HG03460 (cell line): ENCODE data around the gene RARRES1.
A peak's percentile ranks its signal among the peaks of the same experiment; 100 is the strongest.
"Not testable (repeated sequence)": the region's sequence is repeated elsewhere in the genome, so short reads cannot be mapped to it uniquely, and the experiment has no call there.

Experiments used
- ATAC-seq: cut with Tn5 transposase; IDR thresholded peaks from one replicate; pipeline ENCODE4 v1.9.1; 2021; ENCODE audit not compliant: unreplicated experiment

Gene RARRES1

DNA sequence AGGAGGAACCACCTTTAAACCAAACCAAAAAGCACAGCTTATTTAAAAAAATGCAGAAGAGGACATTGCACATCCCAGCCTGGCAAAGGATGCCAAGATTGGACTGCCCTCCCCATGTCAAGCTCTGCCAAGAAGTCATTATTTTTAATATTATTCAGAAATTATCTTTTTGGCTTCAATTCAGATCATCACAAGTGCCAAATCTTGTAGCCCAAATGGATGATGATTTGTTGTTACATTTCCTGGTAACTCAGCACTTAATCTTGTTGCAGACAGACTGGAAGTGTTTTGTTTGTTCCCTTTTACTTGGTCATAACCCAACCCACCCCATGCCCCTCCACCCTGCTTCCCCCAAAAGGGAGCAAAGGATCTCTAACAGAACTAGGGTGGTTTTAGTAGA lies 31.7 kb downstream of the RARRES1 start:
- ATAC-seq = no peak

- ATAC-seq = no peak
Measured at GRCh38 chr3:158696618-158697017, 35.6 kb downstream of the RARRES1 start.

GRCh38 chr3:158693866-158694456 lies 38.3 kb downstream of the RARRES1 start:
- ATAC-seq = not testable (repeated sequence)

GRCh38 chr3:158685159-158685558 lies 47.1 kb downstream of the RARRES1 start:
- ATAC-seq = no peak

- ATAC-seq = no peak
Measured at GRCh38 chr3:158683230-158683962, 48.9 kb downstream of the RARRES1 start.

DNA sequence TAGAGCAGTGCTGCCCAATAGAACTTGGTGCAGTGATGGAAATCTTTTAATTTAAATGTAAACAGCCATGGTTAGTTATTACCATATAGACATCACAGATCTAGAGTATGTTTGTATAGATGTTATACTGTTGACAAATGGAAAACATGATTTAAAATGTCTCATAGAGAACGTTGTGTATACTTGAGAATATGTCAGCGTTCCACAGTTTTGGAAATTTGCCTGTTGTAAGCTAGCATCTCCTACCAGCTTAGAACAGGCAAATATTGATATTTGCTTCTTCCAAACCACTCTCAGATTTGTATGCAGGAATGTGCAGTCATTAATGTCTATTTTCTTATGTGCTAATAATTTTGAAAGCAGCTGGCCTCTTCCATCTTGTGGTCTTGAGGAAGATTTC lies 51.4 kb downstream of the RARRES1 start:
- ATAC-seq = no peak

DNA sequence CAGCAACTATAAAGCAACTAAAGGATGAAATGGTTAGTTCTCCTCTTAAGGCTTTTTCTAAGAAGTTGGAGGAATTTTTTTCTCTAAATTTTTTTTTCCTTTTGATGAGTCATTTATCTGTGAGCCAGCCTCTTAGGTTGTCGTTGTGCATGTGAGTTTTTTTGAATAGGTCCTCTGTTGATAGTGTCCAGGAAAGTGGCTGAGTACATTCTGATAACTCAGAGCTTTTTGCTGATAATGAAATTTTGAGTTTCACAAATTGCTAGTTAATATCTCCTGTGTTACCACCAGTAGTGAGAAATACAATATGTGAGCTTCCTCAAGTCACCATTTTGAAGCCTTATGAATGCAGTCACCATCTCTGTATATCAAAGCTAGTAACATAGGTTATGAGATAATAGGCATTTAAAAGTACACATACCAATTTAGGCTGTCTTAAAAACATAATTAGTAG lies 52.7 kb downstream of the RARRES1 start:
- no peak for ATAC-seq

GRCh38 chr3:158678687-158679086 lies 53.6 kb downstream of the RARRES1 start:
- ATAC-seq = no peak

- ATAC-seq = peak; percentile 99
Measured at GRCh38 chr3:158672215-158673176, 59.8 kb downstream of the RARRES1 start, which contains the start of gene LXN. Gene LXN (minus strand): TSS chr3:158672648. CDS start chr3:158672478, 170 bp downstream.

DNA sequence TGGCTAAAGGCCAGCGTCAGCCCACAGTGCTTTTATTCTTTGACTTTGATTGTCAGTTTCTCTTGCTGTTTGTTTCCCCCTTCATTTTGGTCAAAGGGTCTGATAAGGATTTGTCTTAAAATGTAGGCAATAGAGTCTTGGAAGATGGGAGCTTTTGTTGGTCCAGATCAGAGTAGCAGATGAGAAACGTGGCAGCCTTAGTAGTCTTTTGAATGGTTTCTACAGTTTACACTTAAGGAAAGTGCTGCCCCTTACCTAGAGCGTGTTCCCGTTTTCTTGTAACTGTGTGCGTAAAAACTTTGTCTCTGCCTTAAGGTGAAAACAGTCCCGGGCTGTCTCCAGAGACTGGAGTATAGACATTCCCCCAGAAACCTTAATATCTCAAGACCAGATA lies 60.4 kb downstream of the RARRES1 start:
- no peak for ATAC-seq

DNA sequence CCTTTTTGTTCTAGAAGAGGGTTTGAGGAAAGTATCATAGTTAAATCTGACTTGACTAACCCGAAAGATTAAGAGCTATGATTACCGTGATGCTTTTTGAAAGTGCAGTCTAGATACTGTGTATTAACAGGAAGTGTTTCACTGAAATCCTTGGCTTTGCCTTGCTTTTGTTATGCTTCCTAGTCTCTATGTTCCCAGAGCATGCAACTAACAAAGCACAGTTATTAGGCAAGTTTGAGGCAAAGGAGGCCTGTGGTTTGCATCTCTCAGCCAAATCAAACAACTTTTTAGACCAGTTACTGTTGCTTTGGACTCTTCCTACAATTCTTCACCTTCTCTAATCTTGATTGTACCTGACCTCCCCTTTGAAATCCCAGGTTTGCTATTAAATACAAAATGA lies 63.8 kb downstream of the RARRES1 start:
- ATAC-seq = no peak

- ATAC-seq = no peak
Measured at GRCh38 chr3:158666416-158666815, 65.8 kb downstream of the RARRES1 start.

GRCh38 chr3:158663832-158664231 lies 68.4 kb downstream of the RARRES1 start:
- ATAC-seq = no peak

- no peak for ATAC-seq
Measured at GRCh38 chr3:158663246-158663645, 69.0 kb downstream of the RARRES1 start.

- ATAC-seq = no peak
Measured at GRCh38 chr3:158660711-158661110, 71.5 kb downstream of the RARRES1 start.

- ATAC-seq = peak; percentile 89
Measured at GRCh38 chr3:158659454-158660237, 72.6 kb downstream of the RARRES1 start.

DNA sequence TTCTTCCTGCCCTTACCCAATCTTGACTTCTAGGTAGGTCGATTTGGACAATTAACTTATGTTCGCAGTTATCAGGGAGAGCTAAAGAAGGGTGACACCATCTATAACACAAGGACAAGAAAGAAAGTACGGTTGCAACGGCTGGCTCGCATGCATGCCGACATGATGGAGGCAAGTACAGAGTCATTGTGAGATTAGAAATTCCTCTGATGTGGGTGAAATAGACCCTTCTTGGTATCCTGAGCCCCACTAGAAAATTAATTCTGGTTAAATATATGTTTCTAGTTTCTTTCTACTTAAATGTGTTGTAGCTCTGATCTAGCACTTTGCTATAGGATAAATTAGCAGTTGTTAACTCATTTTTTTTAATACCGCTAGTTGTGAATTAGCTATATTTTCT lies 73.4 kb downstream of the RARRES1 start:
- ATAC-seq = no peak

GRCh38 chr3:158652463-158652862 lies 79.8 kb downstream of the RARRES1 start:
- no peak for ATAC-seq

DNA sequence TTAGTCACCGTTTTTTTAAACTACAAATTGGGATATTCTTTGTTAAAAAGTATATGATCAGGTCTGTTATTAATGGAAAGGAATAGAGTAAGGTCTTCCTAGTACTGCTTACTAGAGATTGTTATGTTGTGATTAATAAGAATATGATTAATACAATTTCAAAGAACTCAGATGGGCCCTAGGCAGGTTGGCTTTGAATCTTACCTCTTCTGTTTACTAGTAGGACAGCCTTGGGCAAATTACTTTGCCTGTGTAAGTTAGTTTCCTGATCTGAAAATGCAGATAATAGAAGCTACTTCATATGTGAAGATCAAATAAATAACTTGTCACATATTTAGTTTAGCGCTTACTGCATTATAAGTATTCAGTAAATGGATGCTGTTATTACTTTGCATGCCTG lies 81.1 kb downstream of the RARRES1 start:
- ATAC-seq = no peak

DNA sequence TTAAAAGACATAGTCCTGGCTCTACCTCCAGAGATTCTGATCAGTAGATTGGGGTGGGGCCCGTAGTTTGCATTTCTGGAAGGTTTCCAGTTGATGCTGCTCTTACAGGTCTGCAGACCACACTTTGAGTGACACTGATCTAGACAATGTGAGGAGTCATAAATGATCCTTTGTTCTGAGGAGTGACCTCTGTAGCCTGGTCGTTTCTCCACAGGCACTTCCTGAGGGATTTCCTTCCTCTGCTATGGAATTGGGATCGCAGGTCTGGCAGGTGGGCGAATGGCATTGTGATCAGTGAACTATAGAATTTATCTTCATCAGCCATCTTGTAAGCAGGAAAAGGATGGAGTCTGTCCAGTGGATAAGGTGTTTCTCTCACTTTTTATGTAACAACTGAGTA lies 82.5 kb downstream of the RARRES1 start:
- ATAC-seq = no peak
